Activated T-cell treated with anti-CD3 and anti-CD28 coated beads, Interleukin-2, amount 50 U/mL, for 48 hours (primary cell): ENCODE results near the gene CELF5.
A peak's percentile ranks its signal among the peaks of the same experiment; 100 is the strongest.

Experiments
- DNase-seq, 2 experiments: peaks; one replicate each; pipeline ENCODE4 v3.0.0-alpha.2; 2020

The CELF5 gene

DNA sequence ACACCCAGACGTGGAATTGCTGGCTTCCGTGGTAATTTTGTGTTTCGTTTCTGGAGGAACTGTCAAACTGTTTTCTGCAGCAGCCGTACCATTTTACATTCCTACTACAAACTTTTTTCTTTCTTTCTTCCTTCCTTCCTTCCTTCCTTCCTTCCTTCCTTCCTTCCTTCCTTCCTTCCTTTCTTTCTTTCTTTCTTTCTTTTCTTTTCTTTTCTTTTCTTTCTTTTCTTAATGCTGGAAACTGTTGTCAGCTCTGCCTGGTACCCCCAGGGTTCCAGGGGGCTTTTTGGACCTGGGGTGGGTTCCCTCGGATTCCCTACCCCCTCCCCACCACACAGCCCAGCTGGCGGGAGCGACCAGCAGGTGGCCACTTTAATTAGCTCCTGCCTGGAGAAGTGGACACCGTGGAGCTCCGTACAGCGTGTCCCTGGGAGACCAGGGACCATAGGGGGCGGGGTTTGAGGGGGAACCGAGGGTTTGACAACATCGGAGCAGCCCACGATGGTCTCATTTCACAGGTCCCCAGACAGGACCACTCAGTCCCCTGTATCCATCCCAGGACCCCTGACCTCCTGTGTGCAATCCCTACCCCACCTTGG is 24.4 kb downstream of the CELF5 start:
- no peak for DNase-seq

- DNase-seq: peak; percentile 38 to 48
These were observed 24.9 kb downstream of the CELF5 start for GRCh38 chr19:3249408-3249807.

GRCh38 chr19:3250675-3251074 is 26.2 kb downstream of the CELF5 start:
- DNase-seq: peak; percentile 63 to 68

DNA sequence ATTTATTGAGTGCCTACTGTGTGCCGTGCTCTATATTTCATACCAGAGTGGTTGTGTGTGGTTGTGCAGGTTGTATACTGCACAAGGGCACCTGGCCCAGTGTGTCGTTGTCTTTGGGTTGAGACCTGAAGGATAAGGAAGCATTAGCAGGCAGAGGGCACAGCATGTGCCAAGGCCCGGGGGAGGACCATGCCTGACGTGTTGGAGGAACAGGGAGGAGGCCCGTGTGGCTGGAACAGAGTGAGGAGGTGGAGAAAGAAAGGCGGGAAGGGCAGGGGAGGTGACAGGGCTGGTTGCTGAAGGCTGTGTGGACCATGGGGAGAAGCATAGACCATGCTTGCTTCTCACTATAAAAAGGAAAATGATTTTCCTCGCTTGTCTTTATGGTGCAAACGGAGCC is 26.8 kb downstream of the CELF5 start:
- no peak for DNase-seq

DNA sequence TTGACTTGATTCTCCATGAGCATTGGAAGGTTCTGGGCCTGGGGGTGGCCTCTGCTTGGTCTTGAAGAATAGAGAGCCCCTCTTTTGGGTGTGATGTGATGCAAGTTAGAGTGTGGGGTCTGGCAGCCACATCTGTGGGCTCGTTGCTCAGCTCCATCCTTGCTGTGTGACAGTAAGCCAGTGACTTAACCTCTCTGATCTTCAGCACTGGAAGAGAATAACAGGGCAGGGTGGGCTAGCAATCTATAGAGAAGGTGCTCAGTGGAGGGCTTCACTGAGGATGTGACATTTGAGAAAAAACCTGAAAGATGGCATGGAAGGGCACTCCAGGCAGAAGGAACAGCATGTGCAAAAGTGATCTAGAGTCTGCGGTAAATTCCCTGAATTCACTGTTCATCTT is 28.2 kb downstream of the CELF5 start:
- DNase-seq: no peak

GRCh38 chr19:3253270-3253669 is 28.8 kb downstream of the CELF5 start:
- no peak for DNase-seq

GRCh38 chr19:3254520-3254919 is 30.1 kb downstream of the CELF5 start:
- no peak for DNase-seq

- no peak for DNase-seq
These were observed 32.6 kb downstream of the CELF5 start for GRCh38 chr19:3257071-3257470.

DNA sequence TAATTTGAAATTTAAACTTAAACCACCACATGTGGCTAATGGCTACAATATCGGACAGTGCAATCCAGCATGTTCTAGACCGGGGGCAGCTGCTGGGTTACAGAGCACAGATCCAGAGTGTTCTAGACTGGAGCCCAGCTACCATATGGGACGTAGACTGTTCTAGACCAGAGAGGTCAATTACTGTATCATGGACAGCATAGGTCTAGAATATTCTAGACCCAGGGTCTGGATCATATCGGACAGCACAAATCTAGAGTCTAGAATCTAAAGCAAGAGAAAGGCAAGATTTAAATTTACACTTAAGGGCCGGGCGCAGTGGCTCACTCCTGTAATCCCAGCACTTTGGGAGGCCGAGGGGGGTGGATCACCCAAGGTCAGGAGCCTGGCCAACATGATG is 37.9 kb downstream of the CELF5 start:
- no peak for DNase-seq

- DNase-seq: no peak
These were observed 39.4 kb downstream of the CELF5 start for GRCh38 chr19:3263866-3264265.

DNA sequence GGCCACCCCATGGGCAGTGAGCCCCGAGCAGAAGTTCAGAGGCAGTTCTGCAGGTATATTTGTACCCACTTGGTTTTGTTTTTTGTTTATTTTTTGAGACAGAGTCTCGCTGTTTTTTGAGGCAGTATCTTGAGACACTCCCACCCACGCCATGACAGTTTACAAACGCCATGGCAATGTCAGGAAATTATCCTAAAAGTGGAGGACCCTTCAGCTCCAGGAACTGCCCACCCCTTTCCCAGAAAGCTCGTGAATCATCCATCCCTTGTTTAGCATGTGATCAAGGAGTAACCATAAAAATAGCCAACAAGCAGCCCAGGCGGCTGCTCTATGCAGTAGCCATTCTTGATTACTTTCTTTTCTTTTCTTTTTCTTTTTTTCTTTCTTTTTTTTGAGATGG is 41.0 kb downstream of the CELF5 start:
- DNase-seq: no peak

DNA sequence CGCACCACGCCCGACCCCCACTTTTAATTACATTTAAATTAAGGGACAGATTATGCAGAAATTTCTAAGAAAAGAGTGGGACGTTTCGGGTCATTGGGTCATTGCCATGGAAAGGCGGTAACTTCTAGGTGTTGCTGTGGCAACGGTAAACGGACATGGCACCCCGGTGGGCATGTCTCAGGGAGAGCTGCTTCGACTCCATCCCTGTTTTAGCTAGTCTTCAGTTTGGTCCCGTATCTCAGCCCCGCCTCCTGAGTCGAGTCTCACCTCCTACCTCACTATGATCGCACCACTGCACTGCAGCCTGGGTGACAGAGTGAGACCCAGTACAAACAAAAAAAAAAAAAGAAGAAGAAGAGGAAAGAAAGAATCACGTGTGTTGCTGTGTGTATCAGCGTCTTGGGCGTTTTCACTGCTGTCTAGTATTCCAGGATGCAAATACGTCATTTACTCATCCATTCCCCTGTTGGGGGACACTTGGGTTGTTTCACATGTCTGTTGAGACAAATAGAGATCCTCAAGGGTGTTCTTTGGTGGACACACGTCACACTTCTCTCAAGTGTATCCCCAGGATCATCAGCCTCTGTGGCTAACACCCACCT is 41.7 kb downstream of the CELF5 start:
- no peak for DNase-seq

DNA sequence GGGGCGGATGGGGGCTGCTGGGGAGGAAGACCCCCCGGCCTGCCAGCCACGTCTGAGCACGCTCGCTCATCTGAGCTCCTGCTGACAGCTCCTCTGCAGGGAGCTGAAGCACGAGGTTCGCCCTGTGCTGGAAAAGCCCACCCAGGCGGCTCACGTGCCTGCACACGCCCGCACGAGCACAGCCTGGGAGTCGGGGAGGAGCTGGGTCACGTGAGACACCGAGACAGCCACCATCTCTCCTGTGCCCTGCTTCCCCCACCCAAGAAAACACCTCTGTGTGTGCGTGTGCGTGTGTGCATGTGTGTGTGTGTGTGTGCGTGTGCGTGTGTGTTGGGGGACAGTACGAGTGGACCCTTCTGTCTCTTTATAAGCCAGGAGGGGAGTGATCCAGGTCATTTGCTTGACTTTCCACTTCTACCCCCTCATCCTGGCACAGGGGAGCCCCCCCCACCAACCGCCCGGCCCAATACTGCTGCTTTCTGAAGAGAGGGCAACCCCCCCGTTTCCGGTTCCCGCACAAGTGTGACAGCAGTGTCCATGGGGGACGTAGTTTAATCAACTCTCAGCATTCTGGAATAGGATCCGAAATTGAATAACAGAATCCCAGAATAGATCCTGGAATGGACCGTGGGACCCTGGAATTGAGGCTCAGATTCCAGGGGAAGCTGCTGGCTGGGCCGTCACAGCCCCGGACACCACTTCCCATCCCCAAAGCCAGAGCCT is 42.5 kb downstream of the CELF5 start:
- no peak for DNase-seq

GRCh38 chr19:3268326-3268725 is 43.9 kb downstream of the CELF5 start:
- no peak for DNase-seq

DNA sequence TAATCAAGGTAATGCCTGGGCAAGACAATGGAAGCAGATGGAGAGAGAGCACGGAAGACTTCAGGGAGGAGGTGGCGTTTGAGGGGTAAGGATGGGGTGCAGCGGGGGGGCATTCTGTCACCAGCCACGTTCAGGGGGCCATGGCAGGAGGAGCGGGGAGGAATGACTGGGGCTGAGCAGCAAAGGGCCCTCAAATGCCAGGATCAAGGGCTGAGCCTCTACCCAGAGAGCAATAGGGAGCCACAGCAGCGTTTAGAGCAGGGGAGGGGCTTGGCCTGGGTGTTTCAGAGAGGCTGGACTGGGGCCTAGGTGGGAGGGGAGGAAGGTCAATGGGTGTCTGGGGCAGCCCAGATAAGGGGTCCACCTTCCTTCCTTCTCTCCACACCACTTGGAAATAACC is 44.3 kb downstream of the CELF5 start:
- DNase-seq: no peak

- no peak for DNase-seq
These were observed 45.6 kb downstream of the CELF5 start for GRCh38 chr19:3269916-3270671.

GRCh38 chr19:3270902-3271301 is 46.4 kb downstream of the CELF5 start:
- DNase-seq: peak; percentile 43 to 61

GRCh38 chr19:3272401-3272931 is 48.0 kb downstream of the CELF5 start:
- DNase-seq: no peak

GRCh38 chr19:3272952-3273351 is 48.5 kb downstream of the CELF5 start:
- no peak for DNase-seq

GRCh38 chr19:3274245-3274941 is 49.9 kb downstream of the CELF5 start:
- DNase-seq: no peak

DNA sequence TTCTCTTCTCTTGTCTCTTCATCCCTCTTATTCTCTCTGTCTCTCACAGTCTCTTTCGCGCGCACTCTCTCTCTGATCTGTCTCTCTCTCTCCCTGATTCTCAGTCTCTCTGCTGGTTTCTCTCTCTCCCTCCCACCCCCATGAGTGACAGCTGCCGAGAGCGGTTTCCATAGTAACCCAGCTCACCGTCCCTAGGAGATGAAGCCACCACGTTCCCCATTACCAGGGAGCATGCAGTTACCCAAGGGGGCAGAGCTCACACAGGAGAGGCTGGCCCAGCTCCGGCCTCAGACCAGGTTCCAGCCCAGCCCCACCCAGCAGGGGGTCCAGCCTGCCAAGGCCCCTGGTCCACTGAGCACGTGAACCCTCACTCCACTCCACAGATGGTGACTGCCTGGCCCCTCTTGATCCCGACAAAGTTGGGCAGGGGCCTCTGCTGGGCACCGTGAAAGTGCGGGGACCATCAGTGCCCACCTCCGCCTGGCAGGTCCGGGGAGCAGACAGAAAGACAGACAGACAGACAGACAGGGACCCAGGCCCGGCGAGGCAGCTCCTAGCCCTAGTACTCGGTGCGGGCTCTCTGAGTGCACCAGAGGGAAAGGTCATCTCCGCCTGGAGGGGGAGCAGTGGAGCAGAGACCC is 50.6 kb downstream of the CELF5 start:
- DNase-seq: peak in 1 of 2 experiments; percentile 79
